AG10803 (cell line): ENCODE results near the gene DOLK.

Experiments
- DNase-seq: peaks from one replicate; pipeline ENCODE4 v3.0.0; 2010; ENCODE audit warnings: low read depth
- H3K4me3 ChIP-seq: 2 replicates; pipeline ENCODE4 v1.5.1; 2011; ENCODE audit warnings: mild to moderate bottlenecking, low read length, control low read depth
- TF ChIP-seq, protein P1 (sequence below): conservative IDR thresholded peaks from 2 replicates; pipeline ENCODE4 v1.5.1; 2011; ENCODE audit warnings: mild to moderate bottlenecking, low read length, control low read depth, inconsistent platforms

The DOLK gene

DNA sequence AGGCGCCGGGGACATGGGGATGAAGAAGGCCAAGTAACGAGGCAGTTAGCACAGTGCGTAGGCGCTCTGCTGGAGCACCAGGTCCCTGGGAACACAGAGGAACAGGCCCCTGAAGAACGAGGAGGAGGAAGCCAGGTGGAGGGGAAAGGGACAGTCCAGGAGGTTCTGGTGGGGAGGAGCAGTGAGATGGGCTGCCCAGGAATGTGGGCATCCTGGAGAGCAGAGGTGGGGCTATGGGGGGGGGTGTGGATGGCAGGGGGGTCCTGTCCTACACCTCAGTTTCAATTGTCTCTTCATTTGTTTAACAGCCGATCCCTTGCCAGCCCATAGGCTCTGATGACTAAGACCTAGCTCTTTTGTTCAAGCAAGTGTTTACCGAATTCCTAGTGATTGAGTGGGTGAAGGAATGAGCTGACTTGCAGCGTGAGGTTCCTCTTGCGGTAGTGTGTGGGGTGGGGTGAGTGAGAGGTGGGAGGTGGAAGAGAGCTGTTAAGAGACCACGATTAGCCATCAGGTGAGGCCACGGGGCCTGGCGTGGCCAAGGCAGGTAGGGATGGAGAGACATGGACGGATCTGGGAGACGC is 35.0 kb downstream of the DOLK start:
- TF ChIP-seq, protein P1, sequence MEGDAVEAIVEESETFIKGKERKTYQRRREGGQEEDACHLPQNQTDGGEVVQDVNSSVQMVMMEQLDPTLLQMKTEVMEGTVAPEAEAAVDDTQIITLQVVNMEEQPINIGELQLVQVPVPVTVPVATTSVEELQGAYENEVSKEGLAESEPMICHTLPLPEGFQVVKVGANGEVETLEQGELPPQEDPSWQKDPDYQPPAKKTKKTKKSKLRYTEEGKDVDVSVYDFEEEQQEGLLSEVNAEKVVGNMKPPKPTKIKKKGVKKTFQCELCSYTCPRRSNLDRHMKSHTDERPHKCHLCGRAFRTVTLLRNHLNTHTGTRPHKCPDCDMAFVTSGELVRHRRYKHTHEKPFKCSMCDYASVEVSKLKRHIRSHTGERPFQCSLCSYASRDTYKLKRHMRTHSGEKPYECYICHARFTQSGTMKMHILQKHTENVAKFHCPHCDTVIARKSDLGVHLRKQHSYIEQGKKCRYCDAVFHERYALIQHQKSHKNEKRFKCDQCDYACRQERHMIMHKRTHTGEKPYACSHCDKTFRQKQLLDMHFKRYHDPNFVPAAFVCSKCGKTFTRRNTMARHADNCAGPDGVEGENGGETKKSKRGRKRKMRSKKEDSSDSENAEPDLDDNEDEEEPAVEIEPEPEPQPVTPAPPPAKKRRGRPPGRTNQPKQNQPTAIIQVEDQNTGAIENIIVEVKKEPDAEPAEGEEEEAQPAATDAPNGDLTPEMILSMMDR = no peak
- no peak overlapping the region for H3K4me3 ChIP-seq
- peak; percentile 85 for DNase-seq

DNA sequence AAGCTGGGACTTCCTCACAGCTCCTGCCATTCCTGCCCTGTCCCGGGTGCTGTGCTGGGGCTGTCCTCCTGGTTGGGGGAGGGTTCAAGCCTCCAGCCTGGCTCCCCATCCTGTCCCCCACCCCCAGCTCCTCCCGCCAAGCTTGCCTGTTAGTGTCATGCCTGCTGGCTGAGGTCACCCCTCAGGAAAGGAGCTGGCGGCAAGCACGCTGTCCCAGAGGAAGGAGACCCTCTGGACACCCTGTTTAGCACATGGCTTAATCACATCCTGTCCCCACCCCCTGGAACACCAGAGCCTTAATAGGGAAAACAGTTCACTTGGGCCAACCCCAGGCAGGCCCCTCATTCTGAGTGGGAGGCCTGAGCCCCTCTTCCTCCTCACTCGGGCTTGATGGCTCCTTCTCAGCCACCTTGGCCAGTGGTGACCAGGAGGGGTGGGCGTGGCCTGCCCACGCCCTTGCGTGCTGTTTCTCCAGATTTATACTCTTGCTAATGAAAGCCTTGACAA is 35.8 kb downstream of the DOLK start:
- peak; percentile 72 for DNase-seq
- TF ChIP-seq, protein P1 = no peak
- H3K4me3 ChIP-seq = no peak overlapping the region

DNA sequence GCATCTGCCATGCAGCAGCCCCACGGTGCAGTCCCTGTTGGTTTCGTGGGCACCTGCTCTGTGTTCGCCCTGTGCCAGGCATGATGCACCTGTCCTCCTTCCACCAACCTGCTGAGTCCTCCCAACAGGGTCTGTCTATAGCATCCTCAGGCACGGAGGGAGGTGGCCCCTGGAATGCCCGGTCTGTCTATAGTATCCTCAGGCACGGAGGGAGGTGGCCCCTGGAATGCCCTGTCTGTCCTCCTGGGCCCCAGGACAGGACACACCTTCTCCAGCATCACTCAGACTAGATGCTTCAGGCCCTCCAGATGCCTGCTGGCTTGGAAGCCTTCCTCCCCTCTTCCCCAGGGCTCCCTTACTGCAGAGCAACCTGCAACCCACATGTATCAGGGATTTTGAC is 36.5 kb downstream of the DOLK start:
- H3K4me3 ChIP-seq = no peak overlapping the region
- TF ChIP-seq, protein P1 = no peak

DNA sequence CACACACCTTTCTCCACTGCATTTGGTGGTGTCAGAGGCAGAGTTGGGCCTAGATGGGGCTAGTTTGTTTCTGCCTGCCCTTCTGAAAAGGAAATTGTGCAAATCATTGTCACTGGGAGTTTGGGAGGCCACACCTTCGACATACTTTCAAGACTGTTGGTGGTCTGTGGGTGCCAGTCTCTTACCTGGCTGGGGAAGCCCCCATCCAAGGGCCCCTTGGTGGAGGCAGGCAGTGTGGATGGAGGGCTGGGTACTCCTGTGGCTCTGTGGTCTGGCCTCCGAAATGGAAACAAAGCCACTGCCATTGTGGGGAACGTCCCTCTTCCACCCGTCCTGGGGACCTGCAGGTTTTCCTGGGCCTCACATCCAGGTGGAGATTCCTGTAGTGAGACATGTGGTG is 37.5 kb downstream of the DOLK start:
- H3K4me3 ChIP-seq = no peak overlapping the region
- TF ChIP-seq, protein P1 = no peak
- no peak for DNase-seq

More for the DNA sequence above, 36.5 kb downstream of the DOLK start:
- DNase-seq = no peak

DNA sequence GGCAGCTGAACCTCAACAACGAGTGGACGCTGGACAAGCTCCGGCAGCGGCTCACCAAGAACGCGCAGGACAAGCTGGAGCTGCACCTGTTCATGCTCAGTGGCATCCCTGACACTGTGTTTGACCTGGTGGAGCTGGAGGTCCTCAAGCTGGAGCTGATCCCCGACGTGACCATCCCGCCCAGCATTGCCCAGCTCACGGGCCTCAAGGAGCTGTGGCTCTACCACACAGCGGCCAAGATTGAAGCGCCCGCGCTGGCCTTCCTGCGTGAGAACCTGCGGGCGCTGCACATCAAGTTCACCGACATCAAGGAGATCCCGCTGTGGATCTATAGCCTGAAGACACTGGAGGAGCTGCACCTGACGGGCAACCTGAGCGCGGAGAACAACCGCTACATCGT is 39.0 kb downstream of the DOLK start:
- no peak for DNase-seq
- H3K4me3 ChIP-seq = no peak overlapping the region
- TF ChIP-seq, protein P1 = no peak

DNA sequence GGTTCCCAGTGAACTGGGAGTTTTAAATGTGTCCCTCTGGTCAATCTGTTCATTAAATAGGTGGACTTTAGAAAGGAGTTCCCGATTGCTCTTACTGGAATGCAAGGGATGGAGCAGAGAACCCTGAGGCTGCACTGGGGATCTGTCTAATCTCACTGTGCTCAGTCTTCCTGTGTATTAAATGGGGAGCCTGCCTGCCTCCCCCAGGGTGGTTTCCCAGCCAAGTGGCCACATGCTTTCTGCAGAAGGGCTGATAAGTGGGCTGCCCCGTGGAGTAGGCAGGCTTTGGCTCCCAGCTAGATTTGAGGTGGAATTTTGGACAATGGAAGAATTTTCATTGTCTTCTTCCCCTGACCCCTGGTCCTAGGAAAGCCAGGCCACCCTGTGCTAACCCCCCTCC is 40.7 kb downstream of the DOLK start:
- TF ChIP-seq, protein P1 = no peak
- H3K4me3 ChIP-seq = no peak overlapping the region
- DNase-seq = no peak

DNA sequence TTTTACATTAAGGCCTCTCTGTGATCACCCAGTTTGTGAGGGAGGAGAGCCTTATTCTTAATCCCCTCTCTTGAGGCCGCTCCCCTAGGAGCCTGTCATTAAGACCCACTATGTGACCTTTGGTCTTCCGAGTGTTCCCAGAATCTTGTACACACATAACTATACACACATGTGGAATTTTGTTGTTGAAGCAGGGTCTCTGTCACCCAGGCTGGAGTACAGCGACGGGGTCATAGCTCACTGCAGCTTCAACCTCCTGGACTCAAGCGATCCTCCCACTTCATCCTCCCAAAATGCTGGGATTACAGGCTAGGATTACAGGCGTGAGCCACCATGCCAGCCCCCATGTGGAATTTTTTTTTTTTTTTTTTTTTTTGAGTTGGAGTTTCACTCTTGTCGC is 41.4 kb downstream of the DOLK start:
- TF ChIP-seq, protein P1 = no peak
- no peak overlapping the region for H3K4me3 ChIP-seq
- DNase-seq = no peak
